ENCODE measurements around the gene DPP7.
"Not testable (repeated sequence)": the region's sequence is repeated elsewhere in the genome, so short reads cannot be mapped to it uniquely, and the experiment has no call there.

The DPP7 gene

DNA sequence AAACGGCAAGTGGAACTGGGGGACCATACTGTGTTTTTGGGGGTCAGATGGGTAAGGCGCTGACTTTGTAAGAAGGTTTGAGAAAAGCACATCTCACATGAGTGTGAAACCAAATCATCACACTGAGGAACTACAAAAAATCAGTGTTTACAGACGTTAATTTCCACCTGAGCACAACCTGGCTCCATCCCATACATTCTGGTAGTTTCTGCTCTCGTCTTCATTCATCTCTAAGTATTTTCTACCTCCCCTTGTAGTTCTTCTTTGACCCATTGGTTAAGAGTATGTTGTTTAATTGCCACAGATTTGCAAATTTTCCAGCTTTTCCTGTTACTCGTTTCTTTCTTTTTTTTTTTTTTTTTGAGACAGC, 8.9 kb upstream of the DPP7 start:
- in situ Hi-C loops (cut with MboI; ENCODE audit: low pct_unique_long_range_greater_than_20kb, low sequenced_read_pairs, unreplicated experiment): loop anchor here (10.0 kb wide), 1 partner anchor 101 kb away; the partner anchor contains the start of genes CYSRT1, RNF208 and RNF224
- TF ChIP-seq, protein P1, sequence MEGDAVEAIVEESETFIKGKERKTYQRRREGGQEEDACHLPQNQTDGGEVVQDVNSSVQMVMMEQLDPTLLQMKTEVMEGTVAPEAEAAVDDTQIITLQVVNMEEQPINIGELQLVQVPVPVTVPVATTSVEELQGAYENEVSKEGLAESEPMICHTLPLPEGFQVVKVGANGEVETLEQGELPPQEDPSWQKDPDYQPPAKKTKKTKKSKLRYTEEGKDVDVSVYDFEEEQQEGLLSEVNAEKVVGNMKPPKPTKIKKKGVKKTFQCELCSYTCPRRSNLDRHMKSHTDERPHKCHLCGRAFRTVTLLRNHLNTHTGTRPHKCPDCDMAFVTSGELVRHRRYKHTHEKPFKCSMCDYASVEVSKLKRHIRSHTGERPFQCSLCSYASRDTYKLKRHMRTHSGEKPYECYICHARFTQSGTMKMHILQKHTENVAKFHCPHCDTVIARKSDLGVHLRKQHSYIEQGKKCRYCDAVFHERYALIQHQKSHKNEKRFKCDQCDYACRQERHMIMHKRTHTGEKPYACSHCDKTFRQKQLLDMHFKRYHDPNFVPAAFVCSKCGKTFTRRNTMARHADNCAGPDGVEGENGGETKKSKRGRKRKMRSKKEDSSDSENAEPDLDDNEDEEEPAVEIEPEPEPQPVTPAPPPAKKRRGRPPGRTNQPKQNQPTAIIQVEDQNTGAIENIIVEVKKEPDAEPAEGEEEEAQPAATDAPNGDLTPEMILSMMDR (IDR thresholded peaks at IDR 0.05; ENCODE audit: extremely low read depth, insufficient read depth, missing control alignments): no peak
- DNase-seq (ENCODE audit: low spot score): no peak

DNA sequence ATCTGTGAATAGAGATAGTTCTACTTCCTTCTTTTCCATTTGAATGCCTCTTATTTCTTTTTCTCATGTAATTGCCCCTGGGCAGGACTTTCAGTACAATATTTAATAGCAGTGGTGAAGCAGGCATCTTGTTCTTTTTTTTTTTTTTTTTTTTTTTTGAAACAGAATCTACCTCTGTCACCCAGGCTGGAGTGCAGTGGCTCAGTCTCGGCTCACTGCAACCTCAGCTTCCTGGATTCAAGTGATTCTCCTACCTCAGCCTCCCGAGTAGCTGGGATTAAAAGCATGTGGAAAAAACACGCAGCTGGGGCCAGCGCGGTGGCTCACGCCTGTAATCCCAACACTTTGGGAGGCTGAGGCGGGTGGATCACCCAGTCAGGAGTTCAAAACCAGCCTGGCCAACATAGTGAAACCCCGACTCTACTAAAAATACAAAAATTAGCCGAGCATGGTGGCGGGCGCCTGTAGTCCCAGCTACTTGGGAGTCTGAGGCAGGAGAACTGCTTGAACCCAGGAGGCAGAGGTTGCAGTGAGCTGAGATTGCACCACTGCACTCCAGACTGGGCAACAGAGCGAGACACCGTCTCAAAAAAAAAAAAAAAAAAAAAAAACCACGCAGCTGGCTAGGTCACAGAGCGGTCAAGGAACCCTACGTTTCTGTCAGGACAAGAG, 8.4 kb upstream of the DPP7 start:
- in situ Hi-C loops (cut with MboI; ENCODE audit: low pct_unique_long_range_greater_than_20kb, low sequenced_read_pairs, unreplicated experiment): loop anchor here (10.0 kb wide), 1 partner anchor 102 kb away; the partner anchor contains the start of genes CYSRT1, RNF208 and RNF224

GRCh38 chr9:137121927-137122795, 7.6 kb upstream of the DPP7 start:
- in situ Hi-C loops (cut with MboI; ENCODE audit: low pct_unique_long_range_greater_than_20kb, low sequenced_read_pairs, unreplicated experiment): loop anchor here (10.0 kb wide), 1 partner anchor 103 kb away; the partner anchor contains the start of genes CYSRT1, RNF208 and RNF224
- DNase-seq (ENCODE audit: low spot score): not testable (repeated sequence)

More for the DNA sequence above, 8.4 kb upstream of the DPP7 start:
- not testable (repeated sequence) for DNase-seq (ENCODE audit: low spot score)

GRCh38 chr9:137118092-137118603, 3.6 kb upstream of the DPP7 start:
- DNase-seq (ENCODE audit: low spot score); in situ Hi-C loops (cut with MboI; ENCODE audit: low pct_unique_long_range_greater_than_20kb, low sequenced_read_pairs, unreplicated experiment): not testable (repeated sequence)

GRCh38 chr9:137117269-137117731, 2.8 kb upstream of the DPP7 start:
- TF ChIP-seq, protein P1 (IDR thresholded peaks at IDR 0.05; ENCODE audit: extremely low read depth, insufficient read depth, missing control alignments): no peak
- in situ Hi-C loops (cut with MboI; ENCODE audit: low pct_unique_long_range_greater_than_20kb, low sequenced_read_pairs, unreplicated experiment): no loop called here
- peak; percentile 4 for DNase-seq (ENCODE audit: low spot score)

DNA sequence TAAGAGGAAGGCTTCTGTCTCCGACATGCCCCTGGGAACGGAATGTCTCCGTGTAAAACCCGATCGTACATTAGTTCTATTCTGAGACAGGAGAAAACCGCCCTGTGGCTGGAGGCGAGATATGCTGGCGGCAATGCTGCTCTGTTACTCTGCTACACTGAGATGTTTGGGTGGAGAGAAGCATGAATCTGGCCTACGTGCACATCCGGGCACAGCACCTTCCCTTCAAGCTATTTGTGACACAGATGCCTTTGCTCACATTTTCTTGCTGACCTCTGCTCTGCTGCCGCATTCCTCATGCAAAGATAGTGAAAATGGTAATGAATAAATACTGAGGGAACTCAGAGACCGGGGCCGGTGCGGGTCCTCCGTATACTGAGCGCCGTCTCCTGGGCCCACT, 2.2 kb upstream of the DPP7 start:
- in situ Hi-C loops (cut with MboI; ENCODE audit: low pct_unique_long_range_greater_than_20kb, low sequenced_read_pairs, unreplicated experiment): no loop called here
- no peak for DNase-seq (ENCODE audit: low spot score)
- TF ChIP-seq, protein P1 (IDR thresholded peaks at IDR 0.05; ENCODE audit: extremely low read depth, insufficient read depth, missing control alignments): no peak

- TF ChIP-seq, protein P1 (IDR thresholded peaks at IDR 0.05; ENCODE audit: extremely low read depth, insufficient read depth, missing control alignments): no peak
- in situ Hi-C loops (cut with MboI; ENCODE audit: low pct_unique_long_range_greater_than_20kb, low sequenced_read_pairs, unreplicated experiment): no loop called here
These were observed 1.5 kb upstream of the DPP7 start for GRCh38 chr9:137116027-137116507.

More at GRCh38 chr9:137116027-137116507, 1.5 kb upstream of the DPP7 start:
- DNase-seq (ENCODE audit: low spot score): no peak

Measured in GM13977 (cell line).